GM12878 (cell line): ENCODE data around the gene COPS8. TPM values are rescaled to one million over a fixed set of nuclear protein-coding genes. Genes with fewer than 3 reads are reported as not detected.

Source experiments
- ATAC-seq: fragments of 200-7000 bp; cut with Tn5 transposase; 3 replicates; pipeline ENCODE4 v1.9.1; 2020; ENCODE audit warnings: mild to moderate bottlenecking, moderate library complexity
- BruUV-seq: library from RNA; stranded (reverse); fragments of 400-500 nt; replicated peaks from 2 replicates; lab custom pipeline; 2021; lab: Mats Ljungman, UMichigan
- CTCF ChIA-PET: fragments of 300-600 bp; sonication (Branson Sonifier 250); formaldehyde crosslinking; extraction: SDS; loops from one replicate; lab custom pipeline; 2021; ENCODE audit warnings: inconsistent platforms; lab: Yijun Ruan, JAX
- POLR2A ChIA-PET: fragments of 350-600 bp; formaldehyde crosslinking; extraction: SDS; loops from one replicate; lab custom pipeline; 2021; ENCODE audit warnings: inconsistent platforms; lab: Charles Lee
- RAD21 ChIA-PET: fragments of 300-600 bp; sonication (Branson Sonifier 250); formaldehyde crosslinking; loops from one replicate; lab custom pipeline; 2023; ENCODE audit warnings: antibody characterized with exemption; ENCODE audit not compliant: unreplicated experiment; lab: Charles Lee
- SMC1A ChIA-PET: fragments of 300-600 bp; sonication (Branson Sonifier 250); formaldehyde crosslinking; loops from one replicate; lab custom pipeline; 2023; ENCODE audit not compliant: unreplicated experiment, uncharacterized antibody; lab: Charles Lee
- DNase-seq: peaks from one replicate; pipeline ENCODE4 v3.0.0-alpha.2; 2011; ENCODE audit warnings: low read depth, low spot score
- FAIRE-seq: peaks from 3 replicates; lab custom pipeline; 2011; peaks lifted over from hg19 to GRCh38; lab: Jason Lieb, UNC
- H2AFZ ChIP-seq: 2 replicates; pipeline ENCODE4 v1.6.0; 2011; ENCODE audit warnings: low read depth, low read length, control low read depth; ENCODE audit not compliant: control insufficient read depth
- H3K27ac ChIP-seq: 2 replicates; pipeline ENCODE4 v1.5.1; 2011; ENCODE audit warnings: control low read depth; ENCODE audit not compliant: control insufficient read depth, insufficient read depth
- H3K27me3 ChIP-seq, 2 experiments: replicated peaks in 1 of 2; 2 replicates each; pipeline versions ENCODE4 v1.6.0 to v1.6.1; 2011; ENCODE audit warnings: low read length in 1 of 2; ENCODE audit not compliant: control insufficient read depth in 2 of 2, insufficient read depth in 2 of 2
- H3K36me3 ChIP-seq, 2 experiments: 2 replicates each; pipeline ENCODE4 v1.5.1; 2011; ENCODE audit warnings: low read length in 1 of 2; ENCODE audit not compliant: control insufficient read depth in 2 of 2, insufficient read depth in 2 of 2
- H3K4me1 ChIP-seq: 2 replicates; pipeline ENCODE4 v1.6.1; 2011; ENCODE audit warnings: mild to moderate bottlenecking, low read length, moderate library complexity, mixed read lengths; ENCODE audit not compliant: control insufficient read depth, insufficient read depth
- H3K4me2 ChIP-seq: 2 replicates; pipeline ENCODE4 v1.6.0; 2011; ENCODE audit warnings: control low read depth; ENCODE audit not compliant: control insufficient read depth, insufficient read depth
- H3K4me3 ChIP-seq: fragments of 200-600 bp; sonication (generic); 2 replicates; pipeline ENCODE4 v1.5.1; 2016
- H3K79me2 ChIP-seq: 2 replicates; pipeline ENCODE4 v1.6.0; 2011; ENCODE audit warnings: low read length; ENCODE audit not compliant: control insufficient read depth, insufficient read depth
- H3K9ac ChIP-seq: 2 replicates; pipeline ENCODE4 v1.8.0; 2011; ENCODE audit warnings: low read length, control low read depth, mixed read lengths; ENCODE audit not compliant: control insufficient read depth, insufficient read depth
- H3K9me3 ChIP-seq: replicated peaks from 3 replicates; pipeline ENCODE4 v1.5.1; 2011; ENCODE audit warnings: mild to moderate bottlenecking, low read length; ENCODE audit not compliant: control insufficient read depth, insufficient read depth
- H4K20me1 ChIP-seq: 2 replicates; pipeline ENCODE4 v1.6.0; 2011; ENCODE audit not compliant: control insufficient read depth, insufficient read depth
- BACH1 ChIP-seq: fragments of 450-650 bp; IDR thresholded peaks from 2 replicates; pipeline ENCODE4 v1.6.1; 2017; ENCODE audit warnings: mild to moderate bottlenecking, borderline replicate concordance
- BHLHE40 ChIP-seq, 2 experiments: fragments of 450-650 bp in 1 of 2; IDR thresholded peaks; 2 replicates each; pipeline ENCODE4 v1.6.1; 2011 to 2017; ENCODE audit warnings: low read depth in 2 of 2, borderline replicate concordance in 1 of 2, improper control_type of control experiment in 1 of 2, low read length in 1 of 2, mild to moderate bottlenecking in 1 of 2
- CBX3 ChIP-seq: fragments of 200-600 bp; sonication (generic); IDR thresholded peaks from 2 replicates; pipeline ENCODE4 v1.6.1; 2016; ENCODE audit warnings: low read depth, borderline replicate concordance
- EGR1 ChIP-seq, 2 experiments: IDR thresholded peaks; 1 replicate in 1 of 2; 2 replicates in 1 of 2; pipeline ENCODE4 v1.6.1; 2011 to 2012; ENCODE audit warnings: low read depth in 2 of 2, low read length in 2 of 2, borderline replicate concordance in 1 of 2, mild to moderate bottlenecking in 1 of 2, moderate library complexity in 1 of 2
- ESRRA ChIP-seq: IDR thresholded peaks from 2 replicates; pipeline ENCODE4 v1.6.1; 2012; ENCODE audit warnings: mild to moderate bottlenecking, low read length, improper control_type of control experiment
- FOXK2 ChIP-seq: fragments of 450-650 bp; IDR thresholded peaks from 2 replicates; pipeline ENCODE4 v1.6.1; 2017; ENCODE audit warnings: mild to moderate bottlenecking, moderate library complexity
- HDAC2 ChIP-seq: fragments of 200-600 bp; sonication (generic); IDR thresholded peaks from 2 replicates; pipeline ENCODE4 v1.6.1; 2017
- IKZF1 ChIP-seq: fragments of 450-650 bp; conservative IDR thresholded peaks from 2 replicates; pipeline ENCODE4 v1.6.1; 2017; ENCODE audit warnings: antibody characterized with exemption, mild to moderate bottlenecking
- JUND ChIP-seq: IDR thresholded peaks from 2 replicates; pipeline ENCODE4 v1.6.1; 2012; ENCODE audit warnings: low read depth, mild to moderate bottlenecking, low read length, improper control_type of control experiment, moderate library complexity
- RELA ChIP-seq: fragments of 450-650 bp; IDR thresholded peaks from 2 replicates; pipeline ENCODE4 v1.8.0; 2014; ENCODE audit warnings: borderline replicate concordance; ENCODE audit not compliant: partially characterized antibody
- RELB ChIP-seq: fragments of 450-650 bp; IDR thresholded peaks from 2 replicates; pipeline ENCODE4 v1.6.1; 2017; ENCODE audit warnings: low read depth, mild to moderate bottlenecking, moderate library complexity
- SIX5 ChIP-seq: IDR thresholded peaks from 2 replicates; pipeline ENCODE4 v1.6.1; 2011; ENCODE audit warnings: mild to moderate bottlenecking, low read depth, low read length, moderate library complexity; ENCODE audit not compliant: severe bottlenecking
- SRF ChIP-seq, 2 experiments: IDR thresholded peaks; 2 replicates each; pipeline ENCODE4 v1.6.1; 2011; ENCODE audit warnings: low read depth in 2 of 2, low read length in 2 of 2, mild to moderate bottlenecking in 1 of 2, moderate library complexity in 1 of 2
- WGBS: methylation state at CpG from one replicate; pipeline ENCODE4 v1.1.6; 2016; ENCODE audit warnings: low lambda C conversion rate; ENCODE audit not compliant: insufficient replicate concordance, insufficient coverage; ENCODE audit errors: missing lambda C conversion rate; 5-methylcytosine and 5-hydroxymethylcytosine counted together
- in situ Hi-C: fragments of 300-500 bp; cut with MboI; formaldehyde crosslinking; loops from 9 replicates; pipeline ENCODE4 v1.14.3; 2018; ENCODE audit warnings: mixed read lengths
- intact Hi-C: fragments of 100-400 bp; cut with micrococcal nuclease; formaldehyde crosslinking; loops from one replicate; pipeline ENCODE4 v1.14.2; 2022; ENCODE audit not compliant: unreplicated experiment
- polyA plus RNA-seq, 11 experiments: library from polyadenylated mRNA; depleted of rRNA in 4 of 11; unstranded in 6 of 11; stranded (reverse) in 5 of 11; fragments of >200 nt; fragmentation: Nextera tagmentation in 4 of 11; fragmentation: Illumina TruSeq in 1 of 11; extraction: Ambion mirVana in 4 of 11; extraction: Trizol in 1 of 11; gene quantifications; 1 replicate in 1 of 11; 2 replicates in 10 of 11; pipeline versions ENCODE4 v1.2.1 to v1.2.3, GENCODE V29; 2011 to 2016; ENCODE audit warnings: inconsistent platforms in 2 of 11, missing spikeins in 2 of 11, low read depth in 1 of 11
- total RNA-seq, 4 experiments: library from RNA; depleted of rRNA in 3 of 4; stranded (reverse); fragments of >200 nt in 3 of 4; fragmentation: Illumina TruSeq in 1 of 4; extraction: Trizol in 1 of 4; gene quantifications; 2 replicates each; pipeline versions ENCODE4 v1.2.1 to v1.2.3, GENCODE V29; 2013 to 2021

Gene COPS8
- total and polyA plus RNA-seq, 10 of the 15 experiments (the other 5 are each of a cell fraction or from before 2014, with no cell fraction given): 44.0 to 134 (median 107) TPM

DNA sequence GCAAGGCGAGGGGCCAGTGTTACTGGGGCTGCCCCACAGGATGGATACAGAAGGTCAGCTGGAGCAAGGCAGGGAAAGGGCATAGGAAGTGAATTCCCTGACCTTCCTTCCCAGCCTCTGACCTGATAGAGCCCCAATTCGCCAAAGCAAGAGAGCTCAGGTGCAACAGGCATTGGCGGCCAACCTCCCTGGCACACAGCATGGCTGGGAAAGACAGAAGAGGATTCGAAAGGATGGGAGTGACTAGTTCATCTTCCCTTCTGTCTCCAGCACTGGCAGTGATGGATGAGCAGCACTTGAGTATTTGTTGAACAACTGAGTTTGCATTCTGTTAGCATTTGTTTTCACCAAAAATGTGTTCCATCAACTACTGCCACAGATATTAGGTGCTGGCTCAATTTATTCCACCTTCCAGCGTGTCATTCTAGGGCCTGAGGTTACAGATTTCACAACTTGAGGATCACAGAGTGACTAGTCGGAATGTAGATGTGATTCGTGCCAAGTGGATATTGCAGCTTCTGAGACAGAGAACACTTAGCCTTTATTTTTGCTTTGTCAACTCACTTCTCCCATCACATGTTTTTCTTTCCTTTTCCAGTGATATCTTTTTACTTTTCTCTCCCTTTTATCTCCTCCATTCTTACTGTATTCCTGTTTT, 6.2 kb downstream of the COPS8 start (continued):
- no peak for TF ChIP-seq BACH1

DNA sequence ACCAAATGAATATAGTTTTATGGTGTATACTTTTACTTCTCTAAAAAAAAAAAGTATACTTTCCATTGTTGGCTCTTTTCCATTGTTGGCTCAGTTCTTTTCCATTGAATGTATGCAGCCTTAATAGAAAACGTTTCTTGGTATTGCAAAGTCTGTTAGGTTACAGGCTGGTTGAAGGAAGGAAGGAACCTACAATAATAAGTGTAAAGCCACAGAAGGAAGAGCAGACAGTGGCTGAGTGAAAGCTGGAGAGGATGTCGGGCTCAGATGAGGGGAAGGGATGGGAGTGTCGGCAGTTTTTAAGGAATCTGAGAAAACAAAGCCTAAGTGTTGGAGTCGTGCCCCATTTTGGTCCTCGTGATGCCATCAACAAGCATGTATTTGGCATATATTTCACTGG, 6.8 kb downstream of the COPS8 start:
- peaks cover 2 to 7% of the 10 kb centered on the region in 2 experiments for H3K36me3 ChIP-seq
- H3K27ac ChIP-seq: no peak overlapping the region
- RAD21 ChIA-PET: no interaction called here
- H3K9me3 ChIP-seq: no peaks in the 10 kb centered on the region
- no peaks in the 10 kb centered on the region for H3K4me1 ChIP-seq
- no peak overlapping the region for H3K4me3 ChIP-seq
- ATAC-seq (no peak), FAIRE-seq (no peak), DNase-seq (no peak)
- H3K27me3 ChIP-seq: no peaks in the 10 kb centered on the region
- TF ChIP-seq RELB: no peak
- TF ChIP-seq JUND: no peak
- no peak for TF ChIP-seq ESRRA
- TF ChIP-seq HDAC2: no peak
- no peak for TF ChIP-seq RELA
- TF ChIP-seq CBX3: no peak
- TF ChIP-seq SIX5: no peak
- no peak for TF ChIP-seq SRF (IDR thresholded peaks at IDR 0.05; ENCODE audit: low read depth in 2 of 2, low read length in 2 of 2)
- no peak for TF ChIP-seq IKZF1
- TF ChIP-seq EGR1 (IDR thresholded peaks at IDR 0.05; ENCODE audit: borderline replicate concordance in 1 of 2, low read depth in 2 of 2, low read length in 2 of 2): no peak
- no peak for TF ChIP-seq BHLHE40 (IDR thresholded peaks at IDR 0.05; ENCODE audit: borderline replicate concordance in 1 of 2, low read depth in 2 of 2, low read length in 1 of 2)
- no peak for TF ChIP-seq FOXK2
- POLR2A ChIA-PET: no interaction called here
- no peaks in the 10 kb centered on the region for H4K20me1 ChIP-seq
- intact Hi-C loops (no loop called here), in situ Hi-C loops (no loop called here)
- H2AFZ ChIP-seq: no peak overlapping the region
- H3K9ac ChIP-seq: no peak overlapping the region
- CTCF ChIA-PET: no interaction called here
- BruUV-seq: no TSS peak
- WGBS: 72% methylated on average over 5 of the region's 5 CpGs
- SMC1A ChIA-PET: no interaction called here
- no peak overlapping the region for H3K4me2 ChIP-seq
- peaks cover 2% of the 10 kb centered on the region for H3K79me2 ChIP-seq
